Endodermal cell (in vitro differentiated cells): ENCODE measurements around the gene EEF1AKMT4. TPM values are rescaled to one million over a fixed set of nuclear protein-coding genes. Genes with fewer than 3 reads are reported as not detected.

Source experiments
- DNase-seq: peaks from one replicate; pipeline ENCODE4 v3.0.0-alpha.2; 2017
- H3K27ac ChIP-seq: 2 replicates; pipeline ENCODE4 v1.5.1; 2013; ENCODE audit warnings: mild to moderate bottlenecking, low read depth, low read length, moderate library complexity
- H3K27me3 ChIP-seq: 2 replicates; pipeline ENCODE4 v1.6.1; 2013; ENCODE audit warnings: mild to moderate bottlenecking, low read length, moderate library complexity; ENCODE audit not compliant: insufficient read depth, control insufficient read depth, poor library complexity, severe bottlenecking
- H3K36me3 ChIP-seq: 2 replicates; pipeline ENCODE4 v1.7.0; 2013; ENCODE audit warnings: mild to moderate bottlenecking, low read length, moderate library complexity; ENCODE audit not compliant: control insufficient read depth, insufficient read depth
- H3K4me1 ChIP-seq: one replicate; pipeline ENCODE4 v1.7.0; 2013; ENCODE audit warnings: low read length; ENCODE audit not compliant: control insufficient read depth, insufficient read depth
- H3K4me3 ChIP-seq: 2 replicates; pipeline ENCODE4 v1.5.1; 2013; ENCODE audit warnings: mild to moderate bottlenecking, low read length, moderate library complexity
- H3K9ac ChIP-seq: 2 replicates; pipeline ENCODE4 v1.6.1; 2013; ENCODE audit warnings: mild to moderate bottlenecking, low read length, moderate library complexity; ENCODE audit not compliant: poor library complexity, severe bottlenecking; ENCODE audit errors: extremely low read depth
- H3K9me3 ChIP-seq: 2 replicates; pipeline ENCODE4 v1.6.1; 2013; ENCODE audit warnings: mild to moderate bottlenecking, low read length, moderate library complexity; ENCODE audit not compliant: control insufficient read depth
- H3K27ac Mint-ChIP-seq: 2 replicates; pipeline ENCODE4 v1.8.0; 2020; ENCODE audit warnings: mixed read lengths
- H3K27me3 Mint-ChIP-seq: 2 replicates; pipeline ENCODE4 v1.8.0; 2021; ENCODE audit warnings: mild to moderate bottlenecking, mixed read lengths; ENCODE audit not compliant: insufficient read depth
- H3K36me3 Mint-ChIP-seq: 2 replicates; pipeline ENCODE4 v1.8.0; 2020; ENCODE audit warnings: low read depth, mixed read lengths
- H3K4me1 Mint-ChIP-seq: 2 replicates; pipeline ENCODE4 v1.8.0; 2020; ENCODE audit warnings: mixed read lengths
- H3K4me3 Mint-ChIP-seq: 2 replicates; pipeline ENCODE4 v1.8.0; 2020; ENCODE audit warnings: mild to moderate bottlenecking, moderate library complexity, mixed read lengths
- H3K9me3 Mint-ChIP-seq: 2 replicates; pipeline ENCODE4 v1.8.0; 2020; ENCODE audit warnings: mild to moderate bottlenecking, mixed read lengths
- CTCF ChIP-seq: fragments of 200-600 bp; sonication (generic); conservative IDR thresholded peaks from 2 replicates; pipeline ENCODE4 v1.5.0; 2021; ENCODE audit warnings: antibody characterized with exemption, mild to moderate bottlenecking
- WGBS, 2 experiments: methylation state at CpG; one replicate each; pipeline versions ENCODE4 v1.1.5 to v1.1.7; 2013; ENCODE audit warnings: missing lambda C conversion rate in 2 of 2, mixed read lengths in 1 of 2; ENCODE audit not compliant: insufficient coverage in 1 of 2, insufficient read length in 1 of 2; 5-methylcytosine and 5-hydroxymethylcytosine counted together
- total RNA-seq, 2 donors: library from RNA; stranded (reverse); fragmentation: NEBNext Ultra II Directional in 1 of 2; extraction: Animal tissue kit (Norgen Biotek cat#: 25700) in 1 of 2; gene quantifications; 2 replicates in 1 of 2; 3 replicates in 1 of 2; pipeline ENCODE4 v1.2.1, GENCODE V29; 2021

Gene EEF1AKMT4
- total RNA-seq, 2 donors from 2014 or later, result 4.5 to 5.2 TPM

- no peak overlapping the region for H3K27ac Mint-ChIP-seq
- TF ChIP-seq CTCF, result peak; percentile 79
- Histone ChIP-seq H3K9ac (no peak overlapping the region), H3K36me3 (no peaks in the 10 kb centered on the region), H3K4me1 (no peaks in the 10 kb centered on the region), H3K4me3 (no peak overlapping the region), H3K27ac (no peak overlapping the region), H3K9me3 (no peaks in the 10 kb centered on the region), H3K27me3 (peaks cover 23% of the 10 kb centered on the region)
- no peaks in the 10 kb centered on the region for H3K36me3 Mint-ChIP-seq
- no peaks in the 10 kb centered on the region for H3K9me3 Mint-ChIP-seq
- WGBS, 2 experiments, result 5 to 10% methylated on average over 3 to 4 of the region's 4 CpGs
- H3K27me3 Mint-ChIP-seq, result peaks cover 30% of the 10 kb centered on the region
- DNase-seq, result peak; percentile 91
- H3K4me3 Mint-ChIP-seq, result no peak overlapping the region
- no peaks in the 10 kb centered on the region for H3K4me1 Mint-ChIP-seq
Observed at GRCh38 chr3:184284696-184285095, 35.2 kb downstream of the EEF1AKMT4 start.

- Mint-ChIP-seq H3K27ac (no peak overlapping the region), H3K4me3 (no peak overlapping the region), H3K4me1 (no peaks in the 10 kb centered on the region), H3K36me3 (no peaks in the 10 kb centered on the region), H3K27me3 (peaks cover 21% of the 10 kb centered on the region), H3K9me3 (no peaks in the 10 kb centered on the region)
- H3K4me3 ChIP-seq, result no peak overlapping the region
- no peak overlapping the region for H3K27ac ChIP-seq
- H3K9me3 ChIP-seq, result no peaks in the 10 kb centered on the region
- H3K4me1 ChIP-seq, result no peaks in the 10 kb centered on the region
- H3K36me3 ChIP-seq, result no peaks in the 10 kb centered on the region
- DNase-seq, result peak; percentile 94
- peaks cover 17% of the 10 kb centered on the region for H3K27me3 ChIP-seq
- peak; percentile 83 for TF ChIP-seq CTCF
- WGBS, 2 experiments, result 33 to 42% methylated on average over 4 to 10 of the region's 10 CpGs
- no peak overlapping the region for H3K9ac ChIP-seq
Observed at GRCh38 chr3:184289426-184289938, 40.0 kb downstream of the EEF1AKMT4 start.

GRCh38 chr3:184290331-184290730 is 40.9 kb downstream of the EEF1AKMT4 start:
- DNase-seq, result peak; percentile 67
- Mint-ChIP-seq H3K4me3 (no peak overlapping the region), H3K9me3 (no peaks in the 10 kb centered on the region), H3K27ac (no peak overlapping the region), H3K4me1 (no peaks in the 10 kb centered on the region), H3K27me3 (peaks cover 22% of the 10 kb centered on the region), H3K36me3 (no peaks in the 10 kb centered on the region)
- no peak overlapping the region for H3K4me3 ChIP-seq
- H3K9ac ChIP-seq, result no peak overlapping the region
- TF ChIP-seq CTCF, result peak; percentile 54
- no peak overlapping the region for H3K27ac ChIP-seq
- no peaks in the 10 kb centered on the region for H3K36me3 ChIP-seq
- peaks cover 20% of the 10 kb centered on the region for H3K27me3 ChIP-seq
- H3K9me3 ChIP-seq, result no peaks in the 10 kb centered on the region
- WGBS, 2 experiments, result 90 to 92% methylated on average over 4 to 10 of the region's 10 CpGs
- H3K4me1 ChIP-seq, result no peaks in the 10 kb centered on the region
